ENCODE results near the gene ZNF683.
A peak's percentile ranks its signal among the peaks of the same experiment; 100 is the strongest.
"Not testable (repeated sequence)": the region's sequence is repeated elsewhere in the genome, so short reads cannot be mapped to it uniquely, and the experiment has no call there.

The ZNF683 gene

GRCh38 chr1:26372611-26373010 is at the start of gene ZNF683:
ZNF683 (minus strand) TSS chr1:26372750; CDS start chr1:26368571, 4,179 bp downstream.
- POLR2A ChIA-PET; DNase-seq (ENCODE audit: extremely low spot score): not testable (repeated sequence)
- CTCF ChIA-PET: interaction anchor here (1.1 to 4.6 kb wide), 3 partner anchors 45 to 203 kb away, joined by 3 to 21 read pairs (median 3); partner anchors contain the start of gene ZNF593

- CTCF ChIA-PET: interaction anchor here (1.5 to 1.6 kb wide), 2 partner anchors 50 to 140 kb away, joined by 4 read pairs; partner anchors contain the start of gene SH3BGRL3
Measured at GRCh38 chr1:26419494-26419893, 46.9 kb upstream of the ZNF683 start.

GRCh38 chr1:26418865-26419349 is 46.4 kb upstream of the ZNF683 start:
- DNase-seq (ENCODE audit: extremely low spot score): no peak
- no peak for TF ChIP-seq CTCF (IDR thresholded peaks at IDR 0.05; ENCODE audit: control extremely low read depth, extremely low read depth, low read depth, missing control alignments)
- POLR2A ChIA-PET: no interaction called here
- CTCF ChIA-PET: interaction anchor here (3.3 kb wide), 1 partner anchor 143 kb away, joined by 47 read pairs; no protein-coding TSS in a partner anchor

More at GRCh38 chr1:26419494-26419893, 46.9 kb upstream of the ZNF683 start:
- DNase-seq (ENCODE audit: extremely low spot score): no peak
- POLR2A ChIA-PET: no interaction called here
- TF ChIP-seq CTCF (IDR thresholded peaks at IDR 0.05; ENCODE audit: control extremely low read depth, extremely low read depth, low read depth, missing control alignments): no peak

GRCh38 chr1:26417111-26417759 is 44.7 kb upstream of the ZNF683 start:
- TF ChIP-seq CTCF (IDR thresholded peaks at IDR 0.05; ENCODE audit: control extremely low read depth, extremely low read depth, low read depth, missing control alignments): peak; percentile 99
- ChIA-PET POLR2A (no interaction called here), CTCF (interaction anchor here (0.7 to 4.2 kb wide), 69 partner anchors 11 to 835 kb away, joined by 3 to 95 read pairs (median 5); partner anchors contain the start of genes C1orf232, CEP85, CRYBG2 and DHDDS)
- DNase-seq (ENCODE audit: extremely low spot score): peak; percentile 85

- CTCF ChIA-PET: interaction anchor here (1.0 to 1.3 kb wide), 2 partner anchors 18 to 128 kb away, joined by 3 to 4 read pairs; no protein-coding TSS in a partner anchor
- POLR2A ChIA-PET: no interaction called here
- DNase-seq (ENCODE audit: extremely low spot score): no peak
- no peak for TF ChIP-seq CTCF (IDR thresholded peaks at IDR 0.05; ENCODE audit: control extremely low read depth, extremely low read depth, low read depth, missing control alignments)
Measured at GRCh38 chr1:26413031-26413430, 40.5 kb upstream of the ZNF683 start.

- no peak for TF ChIP-seq CTCF (IDR thresholded peaks at IDR 0.05; ENCODE audit: control extremely low read depth, extremely low read depth, low read depth, missing control alignments)
- CTCF ChIA-PET: interaction anchor here (1.2 to 1.3 kb wide), 2 partner anchors 128 to 136 kb away, joined by 3 to 4 read pairs; no protein-coding TSS in a partner anchor
- POLR2A ChIA-PET: no interaction called here
- no peak for DNase-seq (ENCODE audit: extremely low spot score)
Measured at GRCh38 chr1:26412180-26412840, 39.8 kb upstream of the ZNF683 start.

Measured in GM10248 (cell line).